GM23338 (cell line): ENCODE data around the gene SLC29A2. TPM values are rescaled to one million over a fixed set of nuclear protein-coding genes. Genes with fewer than 3 reads are reported as not detected.

Experiments used
- ATAC-seq: fragments of 200-7000 bp; cut with Tn5 transposase; 3 replicates; pipeline ENCODE4 v1.9.1; 2020
- DNase-seq: peaks from one replicate; pipeline ENCODE4 v3.0.0-alpha.2; 2015; ENCODE audit warnings: low spot score
- H2AFZ ChIP-seq: fragments of 200-600 bp; sonication (generic); 2 replicates; pipeline ENCODE4 v1.8.0; 2016; ENCODE audit warnings: antibody characterized with exemption, mild to moderate bottlenecking, moderate library complexity
- H3F3A ChIP-seq: fragments of 200-600 bp; sonication (generic); replicated peaks from 2 replicates; pipeline ENCODE4 v1.8.0; 2017; ENCODE audit warnings: antibody characterized with exemption, mixed run types, low read depth
- H3K27ac ChIP-seq: fragments of 200-600 bp; sonication (generic); 2 replicates; pipeline ENCODE4 v1.6.1; 2016; ENCODE audit warnings: low read depth
- H3K27me3 ChIP-seq: fragments of 200-600 bp; sonication (generic); 2 replicates; pipeline ENCODE4 v1.8.0; 2016; ENCODE audit warnings: mild to moderate bottlenecking, mixed run types, moderate library complexity; ENCODE audit not compliant: insufficient read depth
- H3K36me3 ChIP-seq: fragments of 200-600 bp; sonication (generic); 2 replicates; pipeline ENCODE4 v1.8.0; 2016; ENCODE audit warnings: mild to moderate bottlenecking; ENCODE audit not compliant: insufficient read depth
- H3K4me1 ChIP-seq: fragments of 200-600 bp; sonication (generic); 2 replicates; pipeline ENCODE4 v1.8.0; 2016; ENCODE audit warnings: mild to moderate bottlenecking, moderate library complexity; ENCODE audit not compliant: insufficient read depth
- H3K4me2 ChIP-seq: fragments of 200-600 bp; sonication (generic); 2 replicates; pipeline ENCODE4 v1.7.1; 2017; ENCODE audit warnings: mixed run types
- H3K4me3 ChIP-seq: fragments of 200-600 bp; sonication (generic); 2 replicates; pipeline ENCODE4 v1.6.1; 2016; ENCODE audit warnings: mixed run types
- H3K79me2 ChIP-seq: fragments of 200-600 bp; sonication (generic); replicated peaks from 2 replicates; pipeline ENCODE4 v1.8.0; 2017; ENCODE audit warnings: mild to moderate bottlenecking; ENCODE audit not compliant: insufficient read depth
- H3K9me2 ChIP-seq: fragments of 200-600 bp; sonication (generic); 2 replicates; pipeline ENCODE4 v1.8.0; 2017; ENCODE audit not compliant: insufficient read depth
- H4K20me1 ChIP-seq: fragments of 200-600 bp; sonication (generic); replicated peaks from 2 replicates; pipeline ENCODE4 v1.8.0; 2017; ENCODE audit warnings: mild to moderate bottlenecking; ENCODE audit not compliant: insufficient read depth
- H3K27ac Mint-ChIP-seq: 2 replicates; pipeline ENCODE4 v1.8.0; 2020; ENCODE audit warnings: inconsistent platforms, mild to moderate bottlenecking, moderate library complexity, mixed read lengths
- H3K27me3 Mint-ChIP-seq: 3 replicates; pipeline ENCODE4 v1.8.0; 2022; ENCODE audit warnings: low read depth, mild to moderate bottlenecking, moderate library complexity, mixed read lengths, inconsistent platforms; ENCODE audit not compliant: insufficient read depth, poor library complexity
- H3K36me3 Mint-ChIP-seq: 3 replicates; pipeline ENCODE4 v1.8.0; 2021; ENCODE audit warnings: low read depth, mild to moderate bottlenecking, inconsistent platforms, moderate library complexity, mixed read lengths
- H3K4me1 Mint-ChIP-seq: 3 replicates; pipeline ENCODE4 v1.8.0; 2020; ENCODE audit warnings: mild to moderate bottlenecking, inconsistent platforms, mixed read lengths
- H3K4me3 Mint-ChIP-seq: 3 replicates; pipeline ENCODE4 v1.8.0; 2021; ENCODE audit warnings: moderate library complexity, mild to moderate bottlenecking, inconsistent platforms, mixed read lengths
- H3K9me3 Mint-ChIP-seq: 3 replicates; pipeline ENCODE4 v1.8.0; 2020; ENCODE audit warnings: moderate library complexity, mild to moderate bottlenecking, inconsistent platforms, mixed read lengths
- CREB1 ChIP-seq: fragments of 250-450 bp; sonication (Bioruptor Pico); IDR thresholded peaks from 2 replicates; pipeline ENCODE4 v1.5.0; 2020; ENCODE audit warnings: low read depth, mild to moderate bottlenecking, moderate library complexity
- EZH2phosphoT487 ChIP-seq: fragments of 200-600 bp; sonication (generic); IDR thresholded peaks from one replicate; pipeline ENCODE4 v1.8.1; 2018; ENCODE audit warnings: antibody characterized with exemption; ENCODE audit not compliant: unreplicated experiment
- JUNB ChIP-seq: IDR thresholded peaks from one replicate; pipeline ENCODE4 v1.6.1; 2016; ENCODE audit warnings: antibody characterized with exemption; ENCODE audit not compliant: unreplicated experiment
- NANOG ChIP-seq: IDR thresholded peaks from 2 replicates; pipeline ENCODE4 v1.6.1; 2016; ENCODE audit warnings: antibody characterized with exemption, borderline replicate concordance
- POLR2AphosphoS5 ChIP-seq: IDR thresholded peaks from 2 replicates; pipeline ENCODE4 v1.6.1; 2016; ENCODE audit warnings: antibody characterized with exemption, low read depth
- STAT1 ChIP-seq: IDR thresholded peaks from one replicate; pipeline ENCODE4 v1.6.1; 2016; ENCODE audit warnings: antibody characterized with exemption; ENCODE audit not compliant: unreplicated experiment
- polyA plus RNA-seq: library from polyadenylated mRNA; unstranded; fragments of >200 nt; fragmentation: Nextera tagmentation; extraction: Ambion mirVana; gene quantifications from 2 replicates; pipeline ENCODE4 v1.2.1, GENCODE V29; 2016
- total RNA-seq: library from RNA; depleted of rRNA; stranded (reverse); fragments of >200 nt; shearing (Covaris generic); gene quantifications from 2 replicates; pipeline ENCODE4 v1.2.3, GENCODE V29; 2014
- TF ChIP-seq, protein P1 (sequence below): fragments of 250-450 bp; sonication (Bioruptor Pico); IDR thresholded peaks from 2 replicates; pipeline ENCODE4 v1.5.0; 2020; ENCODE audit warnings: mild to moderate bottlenecking, moderate library complexity

SLC29A2 gene
- total and polyA plus RNA-seq, 2 experiments from 2014 or later: 26.0 to 31.1 TPM

DNA sequence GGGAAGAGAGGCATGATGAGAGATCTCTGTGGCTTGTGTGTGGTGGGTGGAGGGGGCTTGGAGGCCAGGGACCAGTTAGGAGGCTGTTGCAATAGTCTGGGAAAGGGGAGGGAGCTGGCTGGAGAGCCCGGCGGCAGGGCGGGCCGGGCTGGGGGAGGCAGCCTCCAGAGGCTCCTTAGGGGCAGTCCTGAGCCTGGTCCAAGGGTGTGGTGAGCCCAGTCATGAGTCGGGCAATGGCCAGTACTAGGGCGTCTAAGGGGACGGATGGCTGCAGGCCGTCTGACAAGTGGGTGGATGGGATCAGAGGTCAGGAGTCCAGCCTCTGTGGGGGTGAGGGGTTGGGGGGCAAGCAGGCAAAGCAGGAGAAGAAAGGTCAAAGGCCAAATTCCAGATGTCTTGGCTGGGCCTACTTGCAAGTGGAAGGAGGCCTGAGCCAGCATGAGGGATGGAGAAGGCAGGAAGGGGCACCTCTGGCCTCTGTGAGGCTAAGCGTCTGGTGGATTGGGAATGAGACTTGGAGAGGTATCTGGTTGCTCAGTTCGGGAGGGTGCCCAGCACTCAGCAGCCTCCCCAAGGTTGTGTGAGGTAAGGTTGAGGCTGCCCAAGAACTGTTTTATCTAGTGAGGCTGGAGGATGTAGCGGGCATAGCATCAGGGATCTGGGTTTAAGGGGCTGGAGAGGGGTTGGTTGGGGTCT is 48.7 kb downstream of the SLC29A2 start:
- Histone ChIP-seq H3K36me3 (no peaks in the 10 kb centered on the region), H3F3A (0 out of 2 replicates have a peak, but pooled peaks cover 4% of the 10 kb centered on the region), H3K9me2 (no peaks in the 10 kb centered on the region), H3K4me3 (no peak overlapping the region), H3K4me2 (no peak overlapping the region), H3K4me1 (peaks cover 15% of the 10 kb centered on the region; the same call in 1 of the 2 replicates), H3K79me2 (no peaks in the 10 kb centered on the region), H3K27ac (no peak overlapping the region), H4K20me1 (no peaks in the 10 kb centered on the region), H2AFZ (no peak overlapping the region), H3K27me3 (no peaks in the 10 kb centered on the region)
- Mint-ChIP-seq H3K27ac (no peak overlapping the region), H3K4me1 (peaks cover 26% of the 10 kb centered on the region), H3K27me3 (peaks cover 30% of the 10 kb centered on the region), H3K36me3 (peaks cover 20% of the 10 kb centered on the region), H3K9me3 (peaks cover 21% of the 10 kb centered on the region), H3K4me3 (no peak overlapping the region)
- no peak for TF ChIP-seq EZH2phosphoT487
- TF ChIP-seq STAT1: no peak
- TF ChIP-seq, protein P1, sequence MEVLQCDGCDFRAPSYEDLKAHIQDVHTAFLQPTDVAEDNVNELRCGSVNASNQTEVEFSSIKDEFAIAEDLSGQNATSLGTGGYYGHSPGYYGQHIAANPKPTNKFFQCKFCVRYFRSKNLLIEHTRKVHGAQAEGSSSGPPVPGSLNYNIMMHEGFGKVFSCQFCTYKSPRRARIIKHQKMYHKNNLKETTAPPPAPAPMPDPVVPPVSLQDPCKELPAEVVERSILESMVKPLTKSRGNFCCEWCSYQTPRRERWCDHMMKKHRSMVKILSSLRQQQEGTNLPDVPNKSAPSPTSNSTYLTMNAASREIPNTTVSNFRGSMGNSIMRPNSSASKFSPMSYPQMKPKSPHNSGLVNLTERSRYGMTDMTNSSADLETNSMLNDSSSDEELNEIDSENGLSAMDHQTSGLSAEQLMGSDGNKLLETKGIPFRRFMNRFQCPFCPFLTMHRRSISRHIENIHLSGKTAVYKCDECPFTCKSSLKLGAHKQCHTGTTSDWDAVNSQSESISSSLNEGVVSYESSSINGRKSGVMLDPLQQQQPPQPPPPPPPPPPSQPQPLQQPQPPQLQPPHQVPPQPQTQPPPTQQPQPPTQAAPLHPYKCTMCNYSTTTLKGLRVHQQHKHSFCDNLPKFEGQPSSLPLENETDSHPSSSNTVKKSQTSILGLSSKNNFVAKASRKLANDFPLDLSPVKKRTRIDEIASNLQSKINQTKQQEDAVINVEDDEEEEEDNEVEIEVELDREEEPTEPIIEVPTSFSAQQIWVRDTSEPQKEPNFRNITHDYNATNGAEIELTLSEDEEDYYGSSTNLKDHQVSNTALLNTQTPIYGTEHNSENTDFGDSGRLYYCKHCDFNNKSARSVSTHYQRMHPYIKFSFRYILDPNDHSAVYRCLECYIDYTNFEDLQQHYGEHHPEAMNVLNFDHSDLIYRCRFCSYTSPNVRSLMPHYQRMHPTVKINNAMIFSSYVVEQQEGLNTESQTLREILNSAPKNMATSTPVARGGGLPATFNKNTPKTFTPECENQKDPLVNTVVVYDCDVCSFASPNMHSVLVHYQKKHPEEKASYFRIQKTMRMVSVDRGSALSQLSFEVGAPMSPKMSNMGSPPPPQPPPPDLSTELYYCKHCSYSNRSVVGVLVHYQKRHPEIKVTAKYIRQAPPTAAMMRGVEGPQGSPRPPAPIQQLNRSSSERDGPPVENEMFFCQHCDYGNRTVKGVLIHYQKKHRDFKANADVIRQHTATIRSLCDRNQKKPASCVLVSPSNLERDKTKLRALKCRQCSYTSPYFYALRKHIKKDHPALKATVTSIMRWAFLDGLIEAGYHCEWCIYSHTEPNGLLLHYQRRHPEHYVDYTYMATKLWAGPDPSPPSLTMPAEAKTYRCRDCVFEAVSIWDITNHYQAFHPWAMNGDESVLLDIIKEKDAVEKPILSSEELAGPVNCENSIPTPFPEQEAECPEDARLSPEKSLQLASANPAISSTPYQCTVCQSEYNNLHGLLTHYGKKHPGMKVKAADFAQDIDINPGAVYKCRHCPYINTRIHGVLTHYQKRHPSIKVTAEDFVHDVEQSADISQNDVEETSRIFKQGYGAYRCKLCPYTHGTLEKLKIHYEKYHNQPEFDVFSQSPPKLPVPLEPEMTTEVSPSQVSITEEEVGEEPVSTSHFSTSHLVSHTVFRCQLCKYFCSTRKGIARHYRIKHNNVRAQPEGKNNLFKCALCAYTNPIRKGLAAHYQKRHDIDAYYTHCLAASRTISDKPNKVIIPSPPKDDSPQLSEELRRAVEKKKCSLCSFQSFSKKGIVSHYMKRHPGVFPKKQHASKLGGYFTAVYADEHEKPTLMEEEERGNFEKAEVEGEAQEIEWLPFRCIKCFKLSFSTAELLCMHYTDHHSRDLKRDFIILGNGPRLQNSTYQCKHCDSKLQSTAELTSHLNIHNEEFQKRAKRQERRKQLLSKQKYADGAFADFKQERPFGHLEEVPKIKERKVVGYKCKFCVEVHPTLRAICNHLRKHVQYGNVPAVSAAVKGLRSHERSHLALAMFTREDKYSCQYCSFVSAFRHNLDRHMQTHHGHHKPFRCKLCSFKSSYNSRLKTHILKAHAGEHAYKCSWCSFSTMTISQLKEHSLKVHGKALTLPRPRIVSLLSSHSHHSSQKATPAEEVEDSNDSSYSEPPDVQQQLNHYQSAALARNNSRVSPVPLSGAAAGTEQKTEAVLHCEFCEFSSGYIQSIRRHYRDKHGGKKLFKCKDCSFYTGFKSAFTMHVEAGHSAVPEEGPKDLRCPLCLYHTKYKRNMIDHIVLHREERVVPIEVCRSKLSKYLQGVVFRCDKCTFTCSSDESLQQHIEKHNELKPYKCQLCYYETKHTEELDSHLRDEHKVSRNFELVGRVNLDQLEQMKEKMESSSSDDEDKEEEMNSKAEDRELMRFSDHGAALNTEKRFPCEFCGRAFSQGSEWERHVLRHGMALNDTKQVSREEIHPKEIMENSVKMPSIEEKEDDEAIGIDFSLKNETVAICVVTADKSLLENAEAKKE (CRISPR knock-in tag): no peak
- TF ChIP-seq CREB1: no peak
- no peak for TF ChIP-seq NANOG
- no peak for TF ChIP-seq POLR2AphosphoS5
- TF ChIP-seq JUNB: no peak
- ATAC-seq (no peak), DNase-seq (no peak)
